ENCODE data around the gene ADGRV1. TPM values are rescaled to one million over a fixed set of nuclear protein-coding genes. Genes with fewer than 3 reads are reported as not detected.

Gene ADGRV1
- total RNA-seq, 1 experiment from 2014 or later: 6.8 TPM

DNA sequence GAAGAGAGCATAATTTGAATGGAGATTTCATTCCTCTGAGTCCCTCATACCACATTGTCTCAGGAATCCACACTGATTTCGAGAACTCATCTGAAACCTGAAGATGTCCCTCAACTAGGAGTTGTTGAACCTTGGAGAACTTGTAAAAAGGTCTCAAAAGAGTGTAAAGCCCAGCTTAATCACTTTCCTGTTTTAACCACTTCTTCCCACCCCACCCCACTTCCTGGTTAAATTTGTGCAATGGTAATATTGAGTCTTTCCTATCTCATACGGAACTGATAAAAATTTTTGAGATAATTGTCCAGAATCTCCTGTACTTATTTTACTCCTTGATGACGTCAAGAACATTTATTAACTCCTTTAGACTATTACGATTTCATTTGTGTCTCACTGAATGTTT is 583.8 kb downstream of the ADGRV1 start:
- Histone ChIP-seq H3K4me3 (ENCODE audit: low read depth, low read length, poor library complexity, severe bottlenecking) (no peak overlapping the region), H3K27me3 (replicated peaks; ENCODE audit: insufficient read depth, low read depth, low read length, poor library complexity) (no peaks in the 10 kb centered on the region), H3K9me3 (ENCODE audit: low read depth, low read length, poor library complexity, severe bottlenecking) (no peaks in the 10 kb centered on the region), H3K36me3 (ENCODE audit: insufficient read depth, low read length, poor library complexity, severe bottlenecking) (no peaks in the 10 kb centered on the region), H3K27ac (ENCODE audit: low read depth, low read length, poor library complexity, severe bottlenecking) (no peak overlapping the region), H3K4me1 (ENCODE audit: insufficient read depth, low read length, poor library complexity, severe bottlenecking) (peaks cover 25% of the 10 kb centered on the region)
- ChIA-PET POLR2A (ENCODE audit: low non-redundant PET) (no interaction called here), CTCF (no interaction called here)
- intact Hi-C loops (cut with micrococcal nuclease; ENCODE audit: unreplicated experiment): no loop called here
- no TSS peak for BruUV-seq (replicated peaks)
- DNase-seq (ENCODE audit: low spot score): no peak
- no peak for TF ChIP-seq EZH2 (IDR thresholded peaks at IDR 0.05; ENCODE audit: borderline replicate concordance, low read depth, low read length, poor library complexity, severe bottlenecking)
- TF ChIP-seq, protein P1, sequence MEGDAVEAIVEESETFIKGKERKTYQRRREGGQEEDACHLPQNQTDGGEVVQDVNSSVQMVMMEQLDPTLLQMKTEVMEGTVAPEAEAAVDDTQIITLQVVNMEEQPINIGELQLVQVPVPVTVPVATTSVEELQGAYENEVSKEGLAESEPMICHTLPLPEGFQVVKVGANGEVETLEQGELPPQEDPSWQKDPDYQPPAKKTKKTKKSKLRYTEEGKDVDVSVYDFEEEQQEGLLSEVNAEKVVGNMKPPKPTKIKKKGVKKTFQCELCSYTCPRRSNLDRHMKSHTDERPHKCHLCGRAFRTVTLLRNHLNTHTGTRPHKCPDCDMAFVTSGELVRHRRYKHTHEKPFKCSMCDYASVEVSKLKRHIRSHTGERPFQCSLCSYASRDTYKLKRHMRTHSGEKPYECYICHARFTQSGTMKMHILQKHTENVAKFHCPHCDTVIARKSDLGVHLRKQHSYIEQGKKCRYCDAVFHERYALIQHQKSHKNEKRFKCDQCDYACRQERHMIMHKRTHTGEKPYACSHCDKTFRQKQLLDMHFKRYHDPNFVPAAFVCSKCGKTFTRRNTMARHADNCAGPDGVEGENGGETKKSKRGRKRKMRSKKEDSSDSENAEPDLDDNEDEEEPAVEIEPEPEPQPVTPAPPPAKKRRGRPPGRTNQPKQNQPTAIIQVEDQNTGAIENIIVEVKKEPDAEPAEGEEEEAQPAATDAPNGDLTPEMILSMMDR (conservative IDR thresholded peaks at IDR 0.05; ENCODE audit: low read depth, low read length): no peak

GRCh38 chr5:91142819-91143218 is 584.2 kb downstream of the ADGRV1 start:
- CTCF ChIA-PET: no interaction called here

DNA sequence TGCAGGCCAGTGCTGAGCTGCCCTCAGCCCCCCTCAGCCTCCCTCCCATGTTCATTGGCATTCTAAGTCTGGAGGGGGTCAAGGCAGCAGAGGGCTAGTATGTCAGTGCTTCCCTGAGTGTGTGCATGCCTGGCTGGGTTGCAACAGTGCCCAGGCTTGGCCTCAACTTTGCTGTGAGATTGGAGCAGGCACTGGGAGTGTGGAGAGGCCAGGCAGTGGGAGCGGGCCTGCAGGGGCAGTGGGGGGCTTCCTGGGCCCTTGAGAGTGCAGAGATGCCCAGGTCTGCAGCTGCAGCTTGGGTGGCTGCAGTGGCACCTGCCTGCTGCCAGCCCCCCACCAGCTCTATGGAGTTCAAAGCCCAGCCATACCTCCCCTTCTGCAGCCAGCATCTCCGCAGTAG is 585.2 kb downstream of the ADGRV1 start:
- CTCF ChIA-PET: no interaction called here
- Histone ChIP-seq H3K27ac (ENCODE audit: low read depth, low read length, poor library complexity, severe bottlenecking) (no peak overlapping the region), H3K36me3 (ENCODE audit: insufficient read depth, low read length, poor library complexity, severe bottlenecking) (no peaks in the 10 kb centered on the region), H3K9me3 (ENCODE audit: low read depth, low read length, poor library complexity, severe bottlenecking) (peaks cover 4% of the 10 kb centered on the region), H3K4me3 (ENCODE audit: low read depth, low read length, poor library complexity, severe bottlenecking) (no peak overlapping the region), H3K27me3 (replicated peaks; ENCODE audit: insufficient read depth, low read depth, low read length, poor library complexity) (no peaks in the 10 kb centered on the region), H3K4me1 (ENCODE audit: insufficient read depth, low read length, poor library complexity, severe bottlenecking) (peaks cover 25% of the 10 kb centered on the region)
- no peak for DNase-seq (ENCODE audit: low spot score)
- POLR2A ChIA-PET (ENCODE audit: low non-redundant PET): no interaction called here
- no TSS peak for BruUV-seq (replicated peaks)
- intact Hi-C loops (cut with micrococcal nuclease; ENCODE audit: unreplicated experiment): no loop called here
- TF ChIP-seq EZH2 (IDR thresholded peaks at IDR 0.05; ENCODE audit: borderline replicate concordance, low read depth, low read length, poor library complexity, severe bottlenecking): no peak
- TF ChIP-seq, protein P1 (conservative IDR thresholded peaks at IDR 0.05; ENCODE audit: low read depth, low read length): no peak

More at GRCh38 chr5:91142819-91143218, 584.2 kb downstream of the ADGRV1 start:
- Histone ChIP-seq H3K36me3 (ENCODE audit: insufficient read depth, low read length, poor library complexity, severe bottlenecking) (no peaks in the 10 kb centered on the region), H3K4me1 (ENCODE audit: insufficient read depth, low read length, poor library complexity, severe bottlenecking) (peaks cover 25% of the 10 kb centered on the region), H3K27me3 (replicated peaks; ENCODE audit: insufficient read depth, low read depth, low read length, poor library complexity) (no peaks in the 10 kb centered on the region), H3K27ac (ENCODE audit: low read depth, low read length, poor library complexity, severe bottlenecking) (no peak overlapping the region), H3K4me3 (ENCODE audit: low read depth, low read length, poor library complexity, severe bottlenecking) (no peak overlapping the region), H3K9me3 (ENCODE audit: low read depth, low read length, poor library complexity, severe bottlenecking) (no peaks in the 10 kb centered on the region)
- POLR2A ChIA-PET (ENCODE audit: low non-redundant PET): no interaction called here
- intact Hi-C loops (cut with micrococcal nuclease; ENCODE audit: unreplicated experiment): no loop called here
- BruUV-seq (replicated peaks): no TSS peak
- TF ChIP-seq, protein P1 (conservative IDR thresholded peaks at IDR 0.05; ENCODE audit: low read depth, low read length): no peak
- TF ChIP-seq EZH2 (IDR thresholded peaks at IDR 0.05; ENCODE audit: borderline replicate concordance, low read depth, low read length, poor library complexity, severe bottlenecking): no peak
- DNase-seq (ENCODE audit: low spot score): no peak

Measured in A673 (cell line).